Type B pancreatic cell (in vitro differentiated cells): ENCODE measurements around the gene MCEMP1. TPM values are rescaled to one million over a fixed set of nuclear protein-coding genes. Genes with fewer than 3 reads are reported as not detected.

ENCODE experiments used
- DNase-seq: peaks from one replicate; pipeline ENCODE4 v3.0.0; 2021; ENCODE audit warnings: mixed read lengths; ENCODE audit not compliant: unreplicated experiment; ENCODE audit errors: extremely low spot score
- H3K27ac Mint-ChIP-seq: 2 replicates; pipeline ENCODE4 v1.8.0; 2021; ENCODE audit warnings: mild to moderate bottlenecking, mixed read lengths
- H3K27me3 Mint-ChIP-seq: 2 replicates; pipeline ENCODE4 v1.8.0; 2021; ENCODE audit warnings: mixed read lengths
- H3K36me3 Mint-ChIP-seq: 2 replicates; pipeline ENCODE4 v1.8.0; 2021; ENCODE audit warnings: mixed read lengths
- H3K4me1 Mint-ChIP-seq: one replicate; pipeline ENCODE4 v1.8.0; 2021; ENCODE audit warnings: mixed read lengths; ENCODE audit not compliant: unreplicated experiment
- H3K4me3 Mint-ChIP-seq: 2 replicates; pipeline ENCODE4 v1.8.0; 2021; ENCODE audit warnings: mild to moderate bottlenecking, mixed read lengths
- H3K9me3 Mint-ChIP-seq: 2 replicates; pipeline ENCODE4 v1.8.0; 2021; ENCODE audit warnings: mixed read lengths
- total RNA-seq: library from RNA; stranded (reverse); gene quantifications from 2 replicates; pipeline ENCODE4 v1.2.1, GENCODE V29; 2021; ENCODE audit warnings: low replicate concordance
- TF ChIP-seq, protein P1 (sequence below): fragments of 200-600 bp; sonication (generic); conservative IDR thresholded peaks from 2 replicates; pipeline ENCODE4 v1.5.0; 2021; ENCODE audit warnings: antibody characterized with exemption, mild to moderate bottlenecking

The MCEMP1 gene
- total RNA-seq, 1 donor from 2014 or later, result not detected

DNA sequence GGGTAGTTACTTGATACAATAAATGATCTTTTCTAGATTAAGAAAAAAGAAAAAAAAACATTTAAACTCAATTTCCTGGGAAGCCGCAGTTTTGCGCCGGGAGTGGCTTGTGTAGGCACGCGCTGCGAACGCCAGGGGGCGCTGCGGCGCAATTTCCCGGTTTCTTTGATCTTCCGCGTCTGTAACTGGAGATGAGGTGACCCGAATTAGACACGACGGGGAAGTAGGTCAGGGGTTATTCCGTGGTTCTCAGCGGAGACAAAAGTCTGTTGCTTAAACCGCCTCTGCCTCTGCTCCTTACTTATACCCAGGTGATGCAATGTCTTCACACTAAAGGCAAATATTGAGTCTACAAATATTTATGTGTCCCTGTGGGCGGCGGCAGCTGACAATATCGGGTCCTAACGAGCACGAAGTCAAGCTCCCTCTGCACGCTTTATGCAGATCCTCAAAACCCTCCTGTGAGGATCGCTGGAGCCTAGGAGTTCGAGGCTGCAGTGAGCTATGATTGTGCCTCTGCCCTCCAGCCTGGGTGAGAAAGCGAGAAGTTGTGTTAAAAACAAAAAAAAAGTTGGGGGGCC, 24.7 kb upstream of the MCEMP1 start:
- H3K27me3 Mint-ChIP-seq, result peaks cover 9% of the 10 kb centered on the region
- DNase-seq, result peak; percentile 92

GRCh38 chr19:7654401-7654800, 22.5 kb upstream of the MCEMP1 start:
- Mint-ChIP-seq H3K27me3 (peaks cover 9% of the 10 kb centered on the region), H3K36me3 (no peaks in the 10 kb centered on the region), H3K4me1 (peaks cover 14% of the 10 kb centered on the region), H3K4me3 (peak overlapping the region; percentile 23), H3K9me3 (no peaks in the 10 kb centered on the region), H3K27ac (peak overlapping the region; percentile 71)
- no peak for DNase-seq
- TF ChIP-seq, protein P1, sequence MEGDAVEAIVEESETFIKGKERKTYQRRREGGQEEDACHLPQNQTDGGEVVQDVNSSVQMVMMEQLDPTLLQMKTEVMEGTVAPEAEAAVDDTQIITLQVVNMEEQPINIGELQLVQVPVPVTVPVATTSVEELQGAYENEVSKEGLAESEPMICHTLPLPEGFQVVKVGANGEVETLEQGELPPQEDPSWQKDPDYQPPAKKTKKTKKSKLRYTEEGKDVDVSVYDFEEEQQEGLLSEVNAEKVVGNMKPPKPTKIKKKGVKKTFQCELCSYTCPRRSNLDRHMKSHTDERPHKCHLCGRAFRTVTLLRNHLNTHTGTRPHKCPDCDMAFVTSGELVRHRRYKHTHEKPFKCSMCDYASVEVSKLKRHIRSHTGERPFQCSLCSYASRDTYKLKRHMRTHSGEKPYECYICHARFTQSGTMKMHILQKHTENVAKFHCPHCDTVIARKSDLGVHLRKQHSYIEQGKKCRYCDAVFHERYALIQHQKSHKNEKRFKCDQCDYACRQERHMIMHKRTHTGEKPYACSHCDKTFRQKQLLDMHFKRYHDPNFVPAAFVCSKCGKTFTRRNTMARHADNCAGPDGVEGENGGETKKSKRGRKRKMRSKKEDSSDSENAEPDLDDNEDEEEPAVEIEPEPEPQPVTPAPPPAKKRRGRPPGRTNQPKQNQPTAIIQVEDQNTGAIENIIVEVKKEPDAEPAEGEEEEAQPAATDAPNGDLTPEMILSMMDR, result no peak

More for the DNA sequence above, 24.7 kb upstream of the MCEMP1 start:
- TF ChIP-seq, protein P1, result peak; percentile 100
- Mint-ChIP-seq H3K4me3 (peak overlapping the region; percentile 79), H3K4me1 (peaks cover 14% of the 10 kb centered on the region), H3K9me3 (no peaks in the 10 kb centered on the region), H3K36me3 (no peaks in the 10 kb centered on the region), H3K27ac (peak overlapping the region; percentile 74)

DNA sequence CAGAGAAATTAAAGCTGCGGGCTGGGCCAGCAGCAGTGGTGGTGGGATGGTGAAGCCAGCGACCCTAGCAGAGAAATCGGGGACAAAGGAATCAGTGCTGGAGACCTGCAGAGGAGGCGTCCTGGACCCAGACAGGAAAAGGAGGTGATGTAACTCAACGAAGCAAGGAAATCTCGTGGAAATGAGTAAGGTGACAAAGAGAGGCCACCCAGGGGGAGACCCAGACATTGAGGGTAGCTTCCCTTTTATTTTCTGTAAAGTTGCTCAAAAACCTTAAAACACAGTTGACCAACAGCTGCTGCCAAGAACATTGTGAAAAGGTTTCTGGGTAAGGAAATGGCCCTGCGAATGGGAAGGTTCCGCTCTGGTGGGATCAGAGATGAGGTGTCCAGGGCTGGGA, 21.3 kb upstream of the MCEMP1 start:
- DNase-seq, result no peak
- no peak overlapping the region for H3K27ac Mint-ChIP-seq
- H3K36me3 Mint-ChIP-seq, result no peaks in the 10 kb centered on the region
- H3K9me3 Mint-ChIP-seq, result no peaks in the 10 kb centered on the region
- H3K27me3 Mint-ChIP-seq, result peaks cover 9% of the 10 kb centered on the region
- TF ChIP-seq, protein P1, result no peak
- peaks cover 14% of the 10 kb centered on the region for H3K4me1 Mint-ChIP-seq
- H3K4me3 Mint-ChIP-seq, result no peak overlapping the region

DNA sequence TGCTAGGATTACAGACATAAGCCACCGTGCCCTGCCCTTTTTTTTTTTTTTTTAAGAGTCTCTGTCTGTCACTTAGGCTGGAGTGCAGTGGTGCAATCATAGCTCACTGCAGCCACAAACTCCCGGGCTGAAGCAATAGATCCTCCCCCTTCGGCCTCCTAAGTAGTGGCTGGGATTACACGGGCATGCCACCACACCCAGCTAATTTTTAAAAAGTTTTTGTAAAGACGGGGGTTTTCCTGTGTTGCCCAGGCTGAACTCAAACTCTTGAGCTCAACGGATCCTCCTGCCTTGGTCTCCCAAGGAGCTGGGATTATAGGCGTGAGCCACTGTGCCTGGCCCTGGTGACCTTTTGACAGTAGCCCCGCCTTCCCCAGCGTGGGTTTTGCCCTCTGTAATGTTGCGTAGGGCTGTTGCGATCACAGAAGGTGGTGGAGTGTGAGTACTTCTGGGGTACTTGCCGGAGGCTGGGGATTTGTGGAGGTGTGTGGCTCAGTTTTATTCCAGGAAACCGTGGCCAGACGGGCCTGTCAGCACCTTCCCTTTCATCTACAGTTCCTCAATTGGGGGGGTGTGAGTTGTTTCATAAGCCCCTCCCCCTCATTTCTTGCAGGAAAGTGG, 19.6 kb upstream of the MCEMP1 start:
- no peak for DNase-seq
- no peak overlapping the region for H3K27ac Mint-ChIP-seq
- H3K36me3 Mint-ChIP-seq, result no peaks in the 10 kb centered on the region
- TF ChIP-seq, protein P1, result no peak
- no peaks in the 10 kb centered on the region for H3K9me3 Mint-ChIP-seq
- no peak overlapping the region for H3K4me3 Mint-ChIP-seq
- peaks cover 10% of the 10 kb centered on the region for H3K4me1 Mint-ChIP-seq
- H3K27me3 Mint-ChIP-seq, result peaks cover 2% of the 10 kb centered on the region

DNA sequence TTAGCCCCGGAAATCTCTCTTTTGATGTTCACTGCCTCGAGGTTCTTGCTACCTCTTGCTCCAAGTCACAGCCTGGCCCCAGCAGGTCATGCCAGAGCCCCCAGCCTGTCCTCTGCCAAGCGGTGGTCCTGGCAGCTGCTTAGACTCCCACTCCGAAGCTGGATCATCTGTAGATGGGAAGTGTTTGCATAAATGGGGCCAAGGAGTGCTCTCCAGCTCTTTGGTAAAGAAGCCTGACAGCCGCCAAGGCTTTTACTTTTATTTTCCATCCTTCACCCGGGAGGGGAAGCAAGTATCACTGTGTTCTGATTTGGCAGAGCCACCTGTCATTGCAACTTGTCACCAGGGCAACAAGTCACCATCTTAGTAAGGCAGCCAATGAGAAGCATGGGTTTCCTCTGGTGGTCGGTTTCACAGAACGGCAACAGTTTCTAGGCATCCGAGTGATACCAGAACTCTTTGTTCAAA, 18.6 kb upstream of the MCEMP1 start:
- H3K36me3 Mint-ChIP-seq, result no peaks in the 10 kb centered on the region
- H3K9me3 Mint-ChIP-seq, result no peaks in the 10 kb centered on the region
- no peak overlapping the region for H3K4me3 Mint-ChIP-seq
- no peak for DNase-seq
- H3K4me1 Mint-ChIP-seq, result peaks cover 3% of the 10 kb centered on the region
- no peaks in the 10 kb centered on the region for H3K27me3 Mint-ChIP-seq
- TF ChIP-seq, protein P1, result no peak
- H3K27ac Mint-ChIP-seq, result no peak overlapping the region
